HCT116 (cell line): ENCODE measurements around the gene STAM.

ENCODE experiments used
- POLR2A ChIP-seq: IDR thresholded peaks from 2 replicates; pipeline ENCODE4 v1.7.0; 2011; ENCODE audit warnings: borderline replicate concordance; ENCODE audit not compliant: insufficient read depth, insufficient read length; ENCODE audit errors: extremely low read depth
- YY1 ChIP-seq: IDR thresholded peaks from 2 replicates; pipeline ENCODE4 v1.6.1; 2011; ENCODE audit warnings: low read length, low read depth, moderate library complexity, mild to moderate bottlenecking; ENCODE audit not compliant: insufficient replicate concordance; ENCODE audit errors: extremely low read depth
- TF ChIP-seq, protein P1 (sequence below), 3 experiments: fragments of 200-600 bp in 1 of 3; sonication (generic) in 1 of 3; IDR thresholded peaks in 2 of 3; conservative IDR thresholded peaks in 1 of 3; 2 replicates each; pipeline ENCODE4 v1.5.1; 2012 to 2017; ENCODE audit warnings: low read depth in 2 of 3, low read length in 2 of 3, antibody characterized with exemption in 1 of 3, borderline replicate concordance in 1 of 3, control low read depth in 1 of 3, mild to moderate bottlenecking in 1 of 3, mixed read lengths in 1 of 3, mixed run types in 1 of 3, moderate library complexity in 1 of 3; ENCODE audit not compliant: insufficient read depth in 1 of 3

DNA sequence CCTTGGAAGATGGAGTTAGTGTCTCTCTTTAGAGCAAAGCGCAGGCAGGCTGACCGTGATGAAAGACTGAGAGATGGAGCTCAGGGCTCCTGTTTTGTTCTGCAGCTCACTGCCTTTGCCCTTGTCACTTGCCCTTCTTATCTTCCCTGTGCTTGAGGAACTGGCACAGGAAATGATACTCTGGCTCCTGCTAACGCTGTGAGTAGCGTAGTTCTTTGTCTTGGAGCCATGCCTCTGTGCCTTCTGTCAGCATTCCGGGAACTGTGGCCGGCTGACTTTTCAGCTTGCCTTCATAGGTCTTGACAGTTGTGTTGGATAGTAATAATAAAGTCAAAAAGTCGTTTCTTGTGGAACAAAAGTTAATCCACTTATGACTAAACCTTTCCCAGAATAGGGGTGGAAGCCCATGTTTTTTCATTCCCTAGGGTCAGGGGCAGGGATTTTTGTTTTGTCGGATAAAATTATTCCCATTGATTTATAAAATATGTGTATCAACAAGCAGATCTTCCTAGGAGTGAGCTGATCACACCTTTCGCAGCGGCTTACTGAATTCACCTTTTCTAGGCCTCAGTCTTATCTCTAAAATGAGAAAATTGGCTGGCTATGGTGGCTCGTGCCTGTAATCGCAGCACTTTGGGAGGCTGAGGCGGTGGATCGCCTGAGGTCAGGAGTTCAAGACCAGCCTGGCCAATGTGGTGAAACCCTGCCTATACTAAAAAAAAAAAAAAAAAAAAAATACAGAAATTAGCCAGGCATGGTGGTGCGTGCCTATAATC is 91.4 kb downstream of the STAM start:
- TF ChIP-seq YY1 (no peak), POLR2A (no peak)
- TF ChIP-seq, protein P1, sequence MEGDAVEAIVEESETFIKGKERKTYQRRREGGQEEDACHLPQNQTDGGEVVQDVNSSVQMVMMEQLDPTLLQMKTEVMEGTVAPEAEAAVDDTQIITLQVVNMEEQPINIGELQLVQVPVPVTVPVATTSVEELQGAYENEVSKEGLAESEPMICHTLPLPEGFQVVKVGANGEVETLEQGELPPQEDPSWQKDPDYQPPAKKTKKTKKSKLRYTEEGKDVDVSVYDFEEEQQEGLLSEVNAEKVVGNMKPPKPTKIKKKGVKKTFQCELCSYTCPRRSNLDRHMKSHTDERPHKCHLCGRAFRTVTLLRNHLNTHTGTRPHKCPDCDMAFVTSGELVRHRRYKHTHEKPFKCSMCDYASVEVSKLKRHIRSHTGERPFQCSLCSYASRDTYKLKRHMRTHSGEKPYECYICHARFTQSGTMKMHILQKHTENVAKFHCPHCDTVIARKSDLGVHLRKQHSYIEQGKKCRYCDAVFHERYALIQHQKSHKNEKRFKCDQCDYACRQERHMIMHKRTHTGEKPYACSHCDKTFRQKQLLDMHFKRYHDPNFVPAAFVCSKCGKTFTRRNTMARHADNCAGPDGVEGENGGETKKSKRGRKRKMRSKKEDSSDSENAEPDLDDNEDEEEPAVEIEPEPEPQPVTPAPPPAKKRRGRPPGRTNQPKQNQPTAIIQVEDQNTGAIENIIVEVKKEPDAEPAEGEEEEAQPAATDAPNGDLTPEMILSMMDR (IDR thresholded peaks at IDR 0.05 in 2 of 3, conservative IDR thresholded peaks at IDR 0.05 in 1 of 3; ENCODE audit: borderline replicate concordance in 1 of 3, insufficient read depth in 1 of 3, low read depth in 2 of 3, low read length in 2 of 3): no peak
